H1 (cell line): Measurements from ENCODE around the gene FBXL16. TPM values are rescaled to one million over a fixed set of nuclear protein-coding genes. Genes with fewer than 3 reads are reported as not detected.

Experiments used
- CTCF ChIA-PET: fragments of 300-600 bp; sonication (Branson Sonifier 250); formaldehyde crosslinking; loops from one replicate; lab custom pipeline; 2021; ENCODE audit not compliant: partially characterized antibody; lab: Charles Lee
- POLR2A ChIA-PET: fragments of 300-600 bp; sonication (Branson Sonifier 250); formaldehyde crosslinking; loops from one replicate; lab custom pipeline; 2021; ENCODE audit warnings: inconsistent platforms; ENCODE audit not compliant: partially characterized antibody; lab: Charles Lee
- DNase-seq, 2 experiments: peaks; one replicate each; pipeline versions ENCODE4 v3.0.0 to v3.0.0-alpha.2; 2010 to 2022; ENCODE audit warnings: low spot score in 2 of 2, low read depth in 1 of 2, mixed read lengths in 1 of 2
- FAIRE-seq: peaks from 2 replicates; lab custom pipeline; 2011; peaks lifted over from hg19 to GRCh38; lab: Jason Lieb, UNC
- H2AFZ ChIP-seq: 2 replicates; pipeline ENCODE4 v1.8.1; 2012; ENCODE audit warnings: low read length, inconsistent platforms
- H2AK5ac ChIP-seq: 2 replicates; pipeline ENCODE4 v1.6.1; 2013; ENCODE audit warnings: low read depth, low read length
- H2BK120ac ChIP-seq: replicated peaks from 2 replicates; pipeline ENCODE3; 2013; ENCODE audit warnings: low read depth, low read length, inconsistent platforms
- H2BK12ac ChIP-seq: 2 replicates; pipeline ENCODE4 v1.6.1; 2013; ENCODE audit warnings: low read depth, low read length
- H2BK15ac ChIP-seq: 2 replicates; pipeline ENCODE4 v1.6.1; 2013; ENCODE audit warnings: low read length
- H2BK20ac ChIP-seq: 2 replicates; pipeline ENCODE4 v1.6.1; 2013; ENCODE audit warnings: low read length
- H2BK5ac ChIP-seq: 2 replicates; pipeline ENCODE4 v1.6.1; 2013; ENCODE audit warnings: low read depth, low read length
- H3K14ac ChIP-seq: 2 replicates; pipeline ENCODE4 v1.6.1; 2013; ENCODE audit warnings: inconsistent platforms; ENCODE audit not compliant: insufficient read length
- H3K18ac ChIP-seq: 2 replicates; pipeline ENCODE4 v1.6.1; 2013; ENCODE audit warnings: low read length; ENCODE audit errors: extremely low read depth
- H3K23ac ChIP-seq: 2 replicates; pipeline ENCODE4 v1.6.1; 2013; ENCODE audit warnings: inconsistent platforms; ENCODE audit not compliant: insufficient read length
- H3K23me2 ChIP-seq: 2 replicates; pipeline ENCODE4 v1.6.1; 2013; ENCODE audit warnings: low read depth, low read length
- H3K27ac ChIP-seq: 2 replicates; pipeline ENCODE4 v1.6.1; 2011; ENCODE audit warnings: low read depth, low read length, inconsistent platforms
- H3K27me3 ChIP-seq, 4 experiments: replicated peaks in 1 of 4; 1 replicate in 1 of 4; 2 replicates in 3 of 4; pipeline versions ENCODE4 v1.6.1 to v1.8.1; 2011 to 2013; ENCODE audit warnings: low read length in 3 of 4, mild to moderate bottlenecking in 3 of 4, inconsistent platforms in 2 of 4, mixed read lengths in 2 of 4, moderate library complexity in 1 of 4; ENCODE audit not compliant: control insufficient read depth in 3 of 4, insufficient read depth in 3 of 4; ENCODE audit errors: extremely low read depth in 1 of 4
- H3K36me3 ChIP-seq, 4 experiments: 2 replicates each; pipeline versions ENCODE4 v1.6.1 to v1.8.1; 2011 to 2013; ENCODE audit warnings: mild to moderate bottlenecking in 4 of 4, low read length in 3 of 4, moderate library complexity in 2 of 4, control low read depth in 1 of 4, inconsistent platforms in 1 of 4; ENCODE audit not compliant: insufficient read depth in 4 of 4, control insufficient read depth in 2 of 4
- H3K4ac ChIP-seq: replicated peaks from 2 replicates; pipeline ENCODE3; 2013; ENCODE audit warnings: low read length, low read depth, mixed read lengths, inconsistent platforms; ENCODE audit not compliant: insufficient read length
- H3K4me1 ChIP-seq, 4 experiments: replicated peaks in 1 of 4; 1 replicate in 1 of 4; 2 replicates in 3 of 4; pipeline versions ENCODE4 v1.6.1 to v1.8.1; 2011 to 2013; ENCODE audit warnings: low read length in 3 of 4, inconsistent platforms in 2 of 4, mixed read lengths in 1 of 4; ENCODE audit not compliant: insufficient read depth in 4 of 4, control insufficient read depth in 3 of 4
- H3K4me2 ChIP-seq, 2 experiments: 2 replicates each; pipeline versions ENCODE4 v1.6.1 to v1.8.1; 2011 to 2013; ENCODE audit warnings: low read depth in 2 of 2, low read length in 2 of 2, control low read depth in 1 of 2, inconsistent platforms in 1 of 2, mild to moderate bottlenecking in 1 of 2; ENCODE audit not compliant: insufficient read depth in 1 of 2
- H3K4me3 ChIP-seq, 4 experiments: fragments of 200-600, 300-600 bp in 1 of 4; sonication (generic), shearing (Covaris generic), sonication (Bioruptor Twin) in 1 of 4; 2 replicates each; pipeline versions ENCODE4 v1.5.1 to v1.8.1; 2011 to 2016; ENCODE audit warnings: low read length in 4 of 4, low read depth in 3 of 4, control low read depth in 2 of 4, inconsistent platforms in 2 of 4, mild to moderate bottlenecking in 2 of 4, mixed read lengths in 1 of 4, moderate library complexity in 1 of 4; ENCODE audit not compliant: insufficient read depth in 2 of 4; ENCODE audit errors: extremely low read depth in 1 of 4
- H3K56ac ChIP-seq: replicated peaks from 2 replicates; pipeline ENCODE3; 2013; ENCODE audit warnings: low read depth, mild to moderate bottlenecking, mixed read lengths, low read length, inconsistent platforms; ENCODE audit not compliant: insufficient read length
- H3K79me1 ChIP-seq: 2 replicates; pipeline ENCODE4 v1.6.1; 2013; ENCODE audit warnings: low read depth, low read length, control low read depth
- H3K79me2 ChIP-seq, 2 experiments: 2 replicates each; pipeline versions ENCODE4 v1.6.1 to v1.8.1; 2012 to 2013; ENCODE audit warnings: low read length in 2 of 2, mild to moderate bottlenecking in 2 of 2, inconsistent platforms in 1 of 2; ENCODE audit not compliant: insufficient read depth in 2 of 2, control insufficient read depth in 1 of 2
- H3K9ac ChIP-seq, 4 experiments: replicated peaks in 1 of 4; 1 replicate in 1 of 4; 2 replicates in 3 of 4; pipeline versions ENCODE4 v1.6.1 to v1.8.1; 2011 to 2013; ENCODE audit warnings: low read depth in 3 of 4, low read length in 3 of 4, control low read depth in 2 of 4, mild to moderate bottlenecking in 2 of 4, moderate library complexity in 2 of 4, inconsistent platforms in 1 of 4; ENCODE audit errors: extremely low read depth in 1 of 4
- H3K9me3 ChIP-seq, 2 experiments: 2 replicates each; pipeline versions ENCODE4 v1.6.1 to v1.8.1; 2012 to 2013; ENCODE audit warnings: mild to moderate bottlenecking in 2 of 2, moderate library complexity in 2 of 2, control low read depth in 1 of 2, inconsistent platforms in 1 of 2, low read depth in 1 of 2, low read length in 1 of 2, mixed read lengths in 1 of 2; ENCODE audit not compliant: insufficient read depth in 2 of 2
- H4K20me1 ChIP-seq, 2 experiments: replicated peaks in 1 of 2; 2 replicates each; pipeline versions ENCODE3 to v1.8.1; 2011 to 2013; ENCODE audit warnings: inconsistent platforms in 2 of 2, low read length in 2 of 2, mild to moderate bottlenecking in 1 of 2; ENCODE audit not compliant: insufficient read depth in 2 of 2, control insufficient read depth in 1 of 2
- H4K5ac ChIP-seq: 2 replicates; pipeline ENCODE4 v1.6.1; 2013; ENCODE audit warnings: low read length, low read depth, mixed read lengths, inconsistent platforms; ENCODE audit not compliant: insufficient read length
- H4K8ac ChIP-seq: 2 replicates; pipeline ENCODE4 v1.8.0; 2013; ENCODE audit warnings: mild to moderate bottlenecking, moderate library complexity, low read length, inconsistent platforms; ENCODE audit not compliant: insufficient read depth; ENCODE audit errors: extremely low read depth
- H4K91ac ChIP-seq: replicated peaks from 2 replicates; pipeline ENCODE3; 2013; ENCODE audit warnings: low read length, mixed read lengths, inconsistent platforms; ENCODE audit not compliant: insufficient read length
- CEBPB ChIP-seq: IDR thresholded peaks from 2 replicates; pipeline ENCODE4 v1.6.1; 2012; ENCODE audit warnings: low read depth, low read length
- CTCF ChIP-seq, 3 experiments: IDR thresholded peaks; 1 replicate in 2 of 3; 2 replicates in 1 of 3; pipeline versions ENCODE4 v1.5.1 to v1.6.1; 2011; ENCODE audit warnings: low read length in 3 of 3, mild to moderate bottlenecking in 3 of 3, inconsistent platforms in 2 of 3, low read depth in 1 of 3, moderate library complexity in 1 of 3; ENCODE audit not compliant: insufficient read depth in 1 of 3; ENCODE audit errors: control extremely low read depth in 1 of 3
- RAD21 ChIP-seq, 2 experiments: IDR thresholded peaks in 1 of 2; conservative IDR thresholded peaks in 1 of 2; 2 replicates each; pipeline ENCODE4 v1.6.1; 2011; ENCODE audit warnings: low read depth in 2 of 2, low read length in 2 of 2, improper control_type of control experiment in 1 of 2, inconsistent platforms in 1 of 2, mild to moderate bottlenecking in 1 of 2, moderate library complexity in 1 of 2
- RXRA ChIP-seq: IDR thresholded peaks from 2 replicates; pipeline ENCODE4 v1.6.1; 2011; ENCODE audit warnings: low read depth, mild to moderate bottlenecking, low read length, moderate library complexity; ENCODE audit not compliant: insufficient read depth
- SRF ChIP-seq: IDR thresholded peaks from 2 replicates; pipeline ENCODE4 v1.6.1; 2011; ENCODE audit warnings: mild to moderate bottlenecking, low read depth, low read length, moderate library complexity
- TCF12 ChIP-seq: IDR thresholded peaks from 2 replicates; pipeline ENCODE4 v1.6.1; 2011; ENCODE audit warnings: low read depth, mild to moderate bottlenecking, low read length
- WGBS, 2 experiments: shearing (Covaris generic) in 1 of 2; methylation state at CpG; one replicate each; pipeline versions ENCODE4 v1.1.6 to v1.1.7; 2013 to 2015; ENCODE audit warnings: low lambda C conversion rate in 2 of 2, mixed read lengths in 2 of 2, inconsistent platforms in 1 of 2, low coverage in 1 of 2, missing lambda C conversion rate in 1 of 2; ENCODE audit not compliant: insufficient replicate concordance in 2 of 2, insufficient coverage in 1 of 2, insufficient read length in 1 of 2; ENCODE audit errors: extremely low coverage in 1 of 2, missing lambda C conversion rate in 1 of 2; 5-methylcytosine and 5-hydroxymethylcytosine counted together
- polyA plus RNA-seq, 7 experiments: library from polyadenylated mRNA; depleted of rRNA in 3 of 7; stranded (reverse) in 5 of 7; unstranded in 2 of 7; fragments of >200 nt in 5 of 7; fragments of 200-250 nt in 2 of 7; gene quantifications; 1 replicate in 5 of 7; 2 replicates in 1 of 7; 4 replicates in 1 of 7; pipeline versions ENCODE4 v1.2.1 to v1.2.3, GENCODE V29; 2011 to 2013; ENCODE audit warnings: missing spikeins in 2 of 7, mixed read lengths in 2 of 7
- total RNA-seq: library from RNA; stranded (reverse); fragmentation: NEBNext Ultra II Directional; extraction: Animal tissue kit (Norgen Biotek cat#: 25700); gene quantifications from 2 replicates; pipeline ENCODE4 v1.2.1, GENCODE V29; 2021

Gene FBXL16
- total and polyA plus RNA-seq, 2 of the 8 experiments (the other 6 are each of a cell fraction or from before 2014, with no cell fraction given), result 12.5 to 12.8 TPM

GRCh38 chr16:732936-733335, 27.3 kb upstream of the FBXL16 start:
- POLR2A ChIA-PET, result interaction anchor here (0.8 to 23.0 kb wide), 5 partner anchors 16 to 68 kb away, joined by 3 to 353 read pairs (median 3); partner anchors contain the start of genes ANTKMT, CCDC78, HAGHL and METRN
- Histone ChIP-seq H3K4me3 (no peak overlapping the region), H3K27me3 (no peaks in the 10 kb centered on the region), H2AFZ (no peak overlapping the region), H3K9ac (no peak overlapping the region), H2BK15ac (no peak overlapping the region), H3K36me3 (peaks cover 0 to 3% (median 2%) of the 10 kb centered on the region in 4 experiments; a peak in 2 of 8 replicates), H3K27ac (no peak overlapping the region), H3K79me1 (no peaks in the 10 kb centered on the region), H2BK120ac (no peak overlapping the region), H4K8ac (no peak overlapping the region), H4K91ac (no peak overlapping the region), H3K23me2 (peaks cover 7% of the 10 kb centered on the region; the same call in 1 of the 2 replicates), H3K14ac (no peak overlapping the region), H3K79me2 (no peaks in the 10 kb centered on the region), H2BK12ac (no peak overlapping the region), H3K4ac (no peak overlapping the region), H4K20me1 (peaks cover 2 to 11% of the 10 kb centered on the region in 2 experiments), H3K4me1 (peaks cover 0 to 2% (median 0%) of the 10 kb centered on the region in 4 experiments; a peak in 2 of 7 replicates), H2AK5ac (no peak overlapping the region), H3K4me2 (no peak overlapping the region), H2BK5ac (no peak overlapping the region), H2BK20ac (no peak overlapping the region), H3K18ac (no peak overlapping the region), H4K5ac (no peak overlapping the region), H3K56ac (no peak overlapping the region), H3K23ac (no peak overlapping the region), H3K9me3 (no peaks in the 10 kb centered on the region)
- CTCF ChIA-PET, result interaction anchor here (0.8 to 35.8 kb wide), 9 partner anchors 3 to 440 kb away, joined by 3 to 977 read pairs (median 4); partner anchors contain the start of genes ANTKMT, CCDC78, CHTF18 and CIAO3
- FAIRE-seq (no peak), DNase-seq (no peak)
- TF ChIP-seq RAD21 (IDR thresholded peaks at IDR 0.05 in 1 of 2, conservative IDR thresholded peaks at IDR 0.05 in 1 of 2; ENCODE audit: low read depth in 2 of 2, low read length in 2 of 2), result peak; percentile 14 to 42; a peak in 3 of 4 replicates
- TF ChIP-seq SRF, result no peak
- no peak for TF ChIP-seq CEBPB
- no peak for TF ChIP-seq TCF12
- peak in 2 of 3 experiments; percentile 54 to 58; a peak in 3 of 4 replicates for TF ChIP-seq CTCF (IDR thresholded peaks at IDR 0.05; ENCODE audit: control extremely low read depth in 1 of 3, insufficient read depth in 1 of 3, low read depth in 1 of 3, low read length in 3 of 3)
- TF ChIP-seq RXRA, result no peak
- WGBS, 2 experiments, result 92% methylated on average over 13 of the region's 13 CpGs; no CpG with 5 or more reads in 1 of the 2 experiments
